ENCODE data around the gene MAPK10. TPM values are rescaled to one million over a fixed set of nuclear protein-coding genes. Genes with fewer than 3 reads are reported as not detected.

The MAPK10 gene
- polyA plus RNA-seq (2011; rRNA removed) (3.1 and 3.4 TPM in 2 replicates), polyA plus RNA-seq (2017; fragmentation: RNase III; extraction: RNeasy Plus Mini Kit Qiagen cat#74134 plus additional on column Dnase treatment) (0.64 to 1.4 TPM (median 1.1 TPM) in 3 replicates), polyA minus RNA-seq (2011; rRNA and poly(A)+ RNA removed) (6.3 and 9.2 TPM in 2 replicates)
- polyA plus RNA-seq (2012; cell fraction: cytosol; rRNA removed) = 0.08 and 0.19 TPM in 2 replicates
- 0.74 and 1.3 TPM in 2 replicates for polyA plus RNA-seq (2012; cell fraction: nucleus; rRNA removed)

GRCh38 chr4:86359944-86360478 lies at the start of gene MAPK10:
TSS of gene MAPK10 (minus strand) at chr4:86360053.
- 79% methylated on average over 12 of the region's 12 CpGs for WGBS (ENCODE audit: missing lambda C conversion rate)
- FAIRE-seq (no peak), DNase-seq (ENCODE audit: low read depth in 1 of 2, low spot score in 1 of 2) (no peak), ATAC-seq (no peak)
- no peak within 1 kb of the TSS for H3K4me3 ChIP-seq
- ChIA-PET CTCF (no interaction called here), POLR2A (no interaction called here)
- H3K27ac ChIP-seq = no peak within 1 kb of the TSS
- no peaks in the 10 kb centered on the region for H3K9me3 ChIP-seq
- no peak for TF ChIP-seq RFX5 (IDR thresholded peaks at IDR 0.05)
- no peak for TF ChIP-seq ZFP36 (IDR thresholded peaks at IDR 0.05; ENCODE audit: borderline replicate concordance, partially characterized antibody)
- TF ChIP-seq RARB (CRISPR knock-in tag; IDR thresholded peaks at IDR 0.05) = no peak
- no peak for TF ChIP-seq CTCF (IDR thresholded peaks at IDR 0.05)
- TF ChIP-seq USF2 (IDR thresholded peaks at IDR 0.05) = no peak
- no peak for TF ChIP-seq GATA3 (IDR thresholded peaks at IDR 0.05; ENCODE audit: borderline replicate concordance)
- no peak for TF ChIP-seq HES2 (IDR thresholded peaks at IDR 0.05)
- TF ChIP-seq REST (IDR thresholded peaks at IDR 0.05) = no peak
- no peak within 1 kb of the TSS for H3K4me2 ChIP-seq
- no peaks in the 10 kb centered on the region for H3K4me1 ChIP-seq

GRCh38 chr4:86403575-86403974 lies 43.7 kb upstream of the MAPK10 start:
- Histone ChIP-seq H3K4me1 (no peaks in the 10 kb centered on the region), H3K4me2 (no peak overlapping the region), H3K27ac (no peak overlapping the region), H3K4me3 (no peak overlapping the region), H3K9me3 (no peaks in the 10 kb centered on the region)
- TF ChIP-seq HMGXB4 (CRISPR knock-in tag; IDR thresholded peaks at IDR 0.05; ENCODE audit: borderline replicate concordance) = no peak
- no peak for TF ChIP-seq JUN (IDR thresholded peaks at IDR 0.05)
- TF ChIP-seq RARB (CRISPR knock-in tag; IDR thresholded peaks at IDR 0.05) = no peak
- no peak for TF ChIP-seq RNF2 (IDR thresholded peaks at IDR 0.05; ENCODE audit: borderline replicate concordance, low read depth)
- TF ChIP-seq EHMT2 (IDR thresholded peaks at IDR 0.05; ENCODE audit: low read depth) = no peak
- no peak for TF ChIP-seq HOXA7 (CRISPR knock-in tag; IDR thresholded peaks at IDR 0.05)
- TF ChIP-seq ZC3H11A (IDR thresholded peaks at IDR 0.05) = no peak
- TF ChIP-seq CHD4 (IDR thresholded peaks at IDR 0.05; ENCODE audit: borderline replicate concordance) = no peak
- TF ChIP-seq HDAC2 (IDR thresholded peaks at IDR 0.05) = no peak
- no peak for TF ChIP-seq MAX (IDR thresholded peaks at IDR 0.05)
- ATAC-seq = no peak
- no peak for DNase-seq (ENCODE audit: low read depth in 1 of 2, low spot score in 1 of 2)
- CTCF ChIA-PET = no interaction called here
- POLR2A ChIA-PET = no interaction called here
- no peak for FAIRE-seq
- 69% methylated on average over 6 of the region's 6 CpGs for whole genome bisulfite sequencing (ENCODE audit: missing lambda C conversion rate)
